Suprapubic skin (tissue), 4 donors: ENCODE results near the gene TAF12. TPM values are rescaled to one million over a fixed set of nuclear protein-coding genes. Genes with fewer than 3 reads are reported as not detected.
A peak's percentile ranks its signal among the peaks of the same experiment; 100 is the strongest.
"Not testable (repeated sequence)": the region's sequence is repeated elsewhere in the genome, so short reads cannot be mapped to it uniquely, and the experiment has no call there.

Experiments used
- DNase-seq, 2 donors: peaks; one replicate each; pipeline ENCODE4 v3.0.0-alpha.2; 2019; ENCODE audit warnings: low spot score in 2 of 2
- H3K27ac ChIP-seq: fragments of 200-600 bp; sonication (generic); one replicate; pipeline ENCODE4 v1.5.1; 2019
- H3K27me3 ChIP-seq: fragments of 200-600 bp; sonication (generic); one replicate; pipeline ENCODE4 v1.5.1; 2019
- H3K36me3 ChIP-seq: fragments of 200-600 bp; sonication (generic); one replicate; pipeline ENCODE4 v1.5.1; 2019
- H3K4me1 ChIP-seq: fragments of 200-600 bp; sonication (generic); one replicate; pipeline ENCODE4 v1.5.1; 2019
- H3K4me3 ChIP-seq: fragments of 200-600 bp; sonication (generic); one replicate; pipeline ENCODE4 v1.5.1; 2019; ENCODE audit warnings: mild to moderate bottlenecking
- H3K9me3 ChIP-seq: fragments of 200-600 bp; sonication (generic); one replicate; pipeline ENCODE4 v1.5.1; 2019
- CTCF ChIP-seq, 2 donors: fragments of 200-600 bp in 1 of 2; fragments of 450-650 bp in 1 of 2; sonication (generic) in 1 of 2; IDR thresholded peaks; one replicate each; pipeline ENCODE4 v1.5.1; 2016 to 2019; ENCODE audit warnings: antibody characterized with exemption in 2 of 2, mild to moderate bottlenecking in 1 of 2, moderate library complexity in 1 of 2
- EP300 ChIP-seq: sonication (generic); formaldehyde crosslinking; IDR thresholded peaks from one replicate; pipeline ENCODE4 v1.6.1; 2017; ENCODE audit warnings: antibody characterized with exemption
- POLR2A ChIP-seq, 2 donors: fragments of 450-650 bp; IDR thresholded peaks; one replicate each; pipeline ENCODE4 v1.6.1; 2017; ENCODE audit warnings: antibody characterized with exemption in 2 of 2, mild to moderate bottlenecking in 2 of 2, moderate library complexity in 2 of 2
- POLR2AphosphoS5 ChIP-seq, 3 donors: sonication (generic); formaldehyde crosslinking; IDR thresholded peaks; one replicate each; pipeline ENCODE4 v1.6.1; 2017; ENCODE audit warnings: antibody characterized with exemption in 3 of 3
- WGBS: methylation state at CpG from one replicate; pipeline ENCODE4 v1.1.5; 2018; 5-methylcytosine and 5-hydroxymethylcytosine counted together
- total RNA-seq, 4 donors: library from RNA; depleted of rRNA; stranded (reverse); fragments of >200 nt; gene quantifications; one replicate each; pipeline ENCODE4 v1.1.0, GENCODE V29; 2016

The TAF12 gene
- total RNA-seq, 4 donors from 2014 or later = 25.7 to 29.9 (median 27.3) TPM

GRCh38 chr1:28663871-28664470, 21.1 kb upstream of the TAF12 start:
- Histone ChIP-seq H3K27ac (no peak overlapping the region), H3K4me1 (peaks cover 10% of the 10 kb centered on the region), H3K36me3 (no peaks in the 10 kb centered on the region), H3K4me3 (no peak overlapping the region), H3K9me3 (no peaks in the 10 kb centered on the region), H3K27me3 (no peaks in the 10 kb centered on the region)
- TF ChIP-seq POLR2A (IDR thresholded peaks at IDR 0.05) (no peak), EP300 (no peak), POLR2AphosphoS5 (IDR thresholded peaks at IDR 0.05) (no peak), CTCF (IDR thresholded peaks at IDR 0.05) (no peak)
- WGBS = 83% methylated on average over 7 of the region's 7 CpGs
- no peak for DNase-seq

- TF ChIP-seq POLR2A (IDR thresholded peaks at IDR 0.05) (no peak), CTCF (IDR thresholded peaks at IDR 0.05) (no peak), POLR2AphosphoS5 (IDR thresholded peaks at IDR 0.05) (no peak), EP300 (no peak)
- Histone ChIP-seq H3K27ac (no peak overlapping the region), H3K4me1 (no peaks in the 10 kb centered on the region), H3K27me3 (no peaks in the 10 kb centered on the region), H3K4me3 (no peak overlapping the region), H3K36me3 (no peaks in the 10 kb centered on the region), H3K9me3 (no peaks in the 10 kb centered on the region)
- DNase-seq = no peak
- 91% methylated on average over 6 of the region's 6 CpGs for WGBS
Observed at GRCh38 chr1:28656335-28656734, 13.5 kb upstream of the TAF12 start.

GRCh38 chr1:28655448-28656311, 12.8 kb upstream of the TAF12 start:
- not testable (repeated sequence) for H3K4me1 ChIP-seq, H3K9me3 ChIP-seq, H3K27me3 ChIP-seq, DNase-seq, H3K36me3 ChIP-seq, H3K27ac ChIP-seq, H3K4me3 ChIP-seq
- WGBS = 80% methylated on average over 9 of the region's 10 CpGs

- not testable (repeated sequence) for H3K9me3 ChIP-seq, H3K27me3 ChIP-seq, H3K36me3 ChIP-seq, H3K4me1 ChIP-seq, H3K27ac ChIP-seq, DNase-seq, H3K4me3 ChIP-seq
- WGBS = 57% methylated on average over 3 of the region's 3 CpGs
Observed at GRCh38 chr1:28653870-28654269, 11.0 kb upstream of the TAF12 start.

- H3K4me1 ChIP-seq = peaks cover 10% of the 10 kb centered on the region
- 91% methylated on average over 13 of the region's 13 CpGs for WGBS
- not testable (repeated sequence) for H3K9me3 ChIP-seq, H3K27me3 ChIP-seq, H3K36me3 ChIP-seq, H3K27ac ChIP-seq, H3K4me3 ChIP-seq, DNase-seq
Observed at GRCh38 chr1:28653063-28653462, 10.2 kb upstream of the TAF12 start.

- no peaks in the 10 kb centered on the region for H3K36me3 ChIP-seq
Observed at GRCh38 chr1:28648474-28649198, 5.8 kb upstream of the TAF12 start, which contains the start of gene RNU11. Gene RNU11 (plus strand): TSS chr1:28648600.

More at GRCh38 chr1:28648474-28649198, 5.8 kb upstream of the TAF12 start, which contains the start of gene RNU11:
- 3% methylated on average over 28 of the region's 28 CpGs for WGBS
- no peak for TF ChIP-seq CTCF (IDR thresholded peaks at IDR 0.05)
- peak; percentile 100 for TF ChIP-seq POLR2AphosphoS5 (IDR thresholded peaks at IDR 0.05)
- TF ChIP-seq POLR2A (IDR thresholded peaks at IDR 0.05) = peak; percentile 100
- no peak for TF ChIP-seq EP300
- Histone ChIP-seq H3K9me3 (no peaks in the 10 kb centered on the region), H3K4me1 (peaks cover 33% of the 10 kb centered on the region), H3K27me3 (no peaks in the 10 kb centered on the region), H3K27ac (peak within 1 kb of the TSS; percentile 94), H3K4me3 (peak within 1 kb of the TSS; percentile 48)
- DNase-seq = peak; percentile 92 to 95
